ENCODE results near the gene LILRA1.

- no peak for TF ChIP-seq PLSCR1 (CRISPR knock-in tag; IDR thresholded peaks at IDR 0.05; ENCODE audit: borderline replicate concordance)
- TF ChIP-seq, protein P1, sequence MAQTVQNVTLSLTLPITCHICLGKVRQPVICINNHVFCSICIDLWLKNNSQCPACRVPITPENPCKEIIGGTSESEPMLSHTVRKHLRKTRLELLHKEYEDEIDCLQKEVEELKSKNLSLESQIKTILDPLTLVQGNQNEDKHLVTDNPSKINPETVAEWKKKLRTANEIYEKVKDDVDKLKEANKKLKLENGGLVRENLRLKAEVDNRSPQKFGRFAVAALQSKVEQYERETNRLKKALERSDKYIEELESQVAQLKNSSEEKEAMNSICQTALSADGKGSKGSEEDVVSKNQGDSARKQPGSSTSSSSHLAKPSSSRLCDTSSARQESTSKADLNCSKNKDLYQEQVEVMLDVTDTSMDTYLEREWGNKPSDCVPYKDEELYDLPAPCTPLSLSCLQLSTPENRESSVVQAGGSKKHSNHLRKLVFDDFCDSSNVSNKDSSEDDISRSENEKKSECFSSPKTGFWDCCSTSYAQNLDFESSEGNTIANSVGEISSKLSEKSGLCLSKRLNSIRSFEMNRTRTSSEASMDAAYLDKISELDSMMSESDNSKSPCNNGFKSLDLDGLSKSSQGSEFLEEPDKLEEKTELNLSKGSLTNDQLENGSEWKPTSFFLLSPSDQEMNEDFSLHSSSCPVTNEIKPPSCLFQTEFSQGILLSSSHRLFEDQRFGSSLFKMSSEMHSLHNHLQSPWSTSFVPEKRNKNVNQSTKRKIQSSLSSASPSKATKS (CRISPR knock-in tag; IDR thresholded peaks at IDR 0.05): no peak
- TF ChIP-seq ELF1 (CRISPR knock-in tag; IDR thresholded peaks at IDR 0.05): no peak
- TF ChIP-seq FOXA3 (CRISPR knock-in tag; IDR thresholded peaks at IDR 0.05): no peak
- no peak for TF ChIP-seq NR2F2 (IDR thresholded peaks at IDR 0.05; ENCODE audit: borderline replicate concordance, low read depth)
- no peak for TF ChIP-seq KDM5A (IDR thresholded peaks at IDR 0.05; ENCODE audit: borderline replicate concordance, low read length)
- TF ChIP-seq ZFP37 (CRISPR knock-in tag; IDR thresholded peaks at IDR 0.05; ENCODE audit: borderline replicate concordance): no peak
These were observed 15.4 kb downstream of the LILRA1 start for GRCh38 chr19:54608792-54609191.

All from HepG2 (cell line).